ENCODE results near the gene DNAJC9.

GRCh38 chr10:73263693-73264347 lies 16.8 kb upstream of the DNAJC9 start:
- no peak for TF ChIP-seq CTCF (tag by site-specific recombination; IDR thresholded peaks at IDR 0.05)
- no peak for TF ChIP-seq HOXA7 (CRISPR knock-in tag; IDR thresholded peaks at IDR 0.05; ENCODE audit: borderline replicate concordance)
- TF ChIP-seq ZNF239 (tag by site-specific recombination; IDR thresholded peaks at IDR 0.05) = no peak
- no peak for TF ChIP-seq KLF16 (tag by site-specific recombination; IDR thresholded peaks at IDR 0.05)
- no peak for TF ChIP-seq ZNF133 (tag by site-specific recombination; IDR thresholded peaks at IDR 0.05)
- TF ChIP-seq ZSCAN5A (tag by site-specific recombination; IDR thresholded peaks at IDR 0.05) = no peak
- no peak for TF ChIP-seq ZNF280C (tag by site-specific recombination; IDR thresholded peaks at IDR 0.05)
- no peak for TF ChIP-seq ZNF423 (tag by site-specific recombination; IDR thresholded peaks at IDR 0.05)
- TF ChIP-seq ZNF274 (IDR thresholded peaks at IDR 0.05; ENCODE audit: low read length) = no peak
- TF ChIP-seq ZNF274 (tag by site-specific recombination; IDR thresholded peaks at IDR 0.05; ENCODE audit: borderline replicate concordance) = no peak
- no peak for TF ChIP-seq ZFP41 (tag by site-specific recombination; IDR thresholded peaks at IDR 0.05; ENCODE audit: borderline replicate concordance)
- TF ChIP-seq OVOL3 (tag by site-specific recombination; IDR thresholded peaks at IDR 0.05) = no peak
- TF ChIP-seq ZNF112 (tag by site-specific recombination; IDR thresholded peaks at IDR 0.05) = no peak
